Neural crest cell (in vitro differentiated cells): ENCODE data around the gene ZSCAN9. TPM values are rescaled to one million over a fixed set of nuclear protein-coding genes. Genes with fewer than 3 reads are reported as not detected.

Experiments
- DNase-seq: peaks from one replicate; pipeline ENCODE4 v3.0.0; 2021; ENCODE audit warnings: low read depth, mixed read lengths, low spot score
- H3K27ac Mint-ChIP-seq: one replicate; pipeline ENCODE4 v1.8.0; 2021; ENCODE audit warnings: mild to moderate bottlenecking, mixed read lengths; ENCODE audit not compliant: unreplicated experiment
- H3K27me3 Mint-ChIP-seq: 2 replicates; pipeline ENCODE4 v1.8.0; 2021; ENCODE audit warnings: low read depth, mild to moderate bottlenecking, mixed read lengths
- H3K36me3 Mint-ChIP-seq: 2 replicates; pipeline ENCODE4 v1.8.0; 2021; ENCODE audit warnings: low read depth, mild to moderate bottlenecking, mixed read lengths
- H3K4me1 Mint-ChIP-seq: 2 replicates; pipeline ENCODE4 v1.8.0; 2021; ENCODE audit warnings: mixed read lengths
- H3K4me3 Mint-ChIP-seq: one replicate; pipeline ENCODE4 v1.8.0; 2021; ENCODE audit warnings: mild to moderate bottlenecking, mixed read lengths
- H3K9me3 Mint-ChIP-seq: 2 replicates; pipeline ENCODE4 v1.8.0; 2021; ENCODE audit warnings: mixed read lengths
- long read RNA-seq: library from polyadenylated mRNA; unstranded; transcript quantifications from one replicate; pipeline ENCODE4 v2.0.0, GENCODE V29; 2020
- total RNA-seq: library from RNA; stranded (reverse); gene quantifications from 2 replicates; pipeline ENCODE4 v1.2.1, GENCODE V29; 2021
- TF ChIP-seq, protein P1 (sequence below): fragments of 200-600 bp; sonication (generic); conservative IDR thresholded peaks from 2 replicates; pipeline ENCODE4 v1.5.0; 2021; ENCODE audit warnings: antibody characterized with exemption, mild to moderate bottlenecking

Gene ZSCAN9
- total RNA-seq: 30.3 and 31.4 TPM in 2 replicates
- long read RNA-seq, transcript ZSCAN9-201 (4 exons, 1,621 nt): major isoform, 38 of 82 reads
- long read RNA-seq, transcript ZSCAN9-207 (4 exons, 1,601 nt): minor isoform, 15 of 82 reads
- long read RNA-seq, transcript ZSCAN9-204 (3 exons, 2,062 nt): minor isoform, 6 of 82 reads
- long read RNA-seq, partial matches to known transcripts: 10 of 82 reads
- long read RNA-seq, other reads (novel, unspliced or antisense): 9 of 82 reads

DNA sequence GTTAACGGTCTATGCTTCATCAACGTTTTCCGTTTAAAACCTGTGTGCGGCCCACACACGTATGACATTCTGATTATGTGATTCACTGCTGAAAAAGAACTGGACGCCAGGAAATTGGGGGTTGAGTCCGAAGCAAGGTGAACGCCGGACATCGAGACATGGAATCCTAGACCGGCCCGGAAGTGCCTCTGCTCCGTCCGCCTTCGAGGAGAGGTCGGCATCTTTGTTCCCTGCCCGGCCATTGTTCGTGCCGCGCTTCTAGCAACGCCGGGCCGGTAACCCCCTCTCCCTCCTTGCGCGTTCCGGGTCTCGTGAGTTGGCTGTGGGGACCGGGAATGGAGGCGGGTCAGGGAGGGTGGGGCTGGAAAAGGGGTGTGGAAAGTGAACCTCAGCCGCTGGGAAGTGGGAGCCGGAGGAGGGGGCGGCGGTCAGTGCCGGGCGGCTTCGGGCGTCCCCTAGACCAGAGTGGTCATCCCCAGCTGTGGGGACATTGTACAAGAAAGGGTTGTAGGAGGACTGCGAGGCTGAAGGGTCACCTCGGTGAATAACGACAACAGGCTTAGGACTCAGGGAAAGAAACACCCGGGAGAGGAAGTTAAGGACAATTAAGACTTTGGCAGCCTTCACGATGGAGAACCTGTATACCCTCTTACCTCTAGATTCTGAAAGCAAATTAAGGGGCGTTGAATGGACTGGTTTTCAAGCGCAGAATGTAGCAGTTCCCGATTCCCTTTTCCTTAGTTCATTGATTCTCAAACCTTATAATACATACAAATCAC lies at the start of gene ZSCAN9:
ZSCAN9 (plus strand) TSS at position 220 of the 779 bp plus-strand sequence. CDS start 1,810 bp downstream, outside the sequence.
- DNase-seq: peak; percentile 73
- no peaks in the 10 kb centered on the region for H3K9me3 Mint-ChIP-seq
- peaks cover 39% of the 10 kb centered on the region for H3K27me3 Mint-ChIP-seq
- H3K4me1 Mint-ChIP-seq: peaks cover 18% of the 10 kb centered on the region
- TF ChIP-seq, protein P1, sequence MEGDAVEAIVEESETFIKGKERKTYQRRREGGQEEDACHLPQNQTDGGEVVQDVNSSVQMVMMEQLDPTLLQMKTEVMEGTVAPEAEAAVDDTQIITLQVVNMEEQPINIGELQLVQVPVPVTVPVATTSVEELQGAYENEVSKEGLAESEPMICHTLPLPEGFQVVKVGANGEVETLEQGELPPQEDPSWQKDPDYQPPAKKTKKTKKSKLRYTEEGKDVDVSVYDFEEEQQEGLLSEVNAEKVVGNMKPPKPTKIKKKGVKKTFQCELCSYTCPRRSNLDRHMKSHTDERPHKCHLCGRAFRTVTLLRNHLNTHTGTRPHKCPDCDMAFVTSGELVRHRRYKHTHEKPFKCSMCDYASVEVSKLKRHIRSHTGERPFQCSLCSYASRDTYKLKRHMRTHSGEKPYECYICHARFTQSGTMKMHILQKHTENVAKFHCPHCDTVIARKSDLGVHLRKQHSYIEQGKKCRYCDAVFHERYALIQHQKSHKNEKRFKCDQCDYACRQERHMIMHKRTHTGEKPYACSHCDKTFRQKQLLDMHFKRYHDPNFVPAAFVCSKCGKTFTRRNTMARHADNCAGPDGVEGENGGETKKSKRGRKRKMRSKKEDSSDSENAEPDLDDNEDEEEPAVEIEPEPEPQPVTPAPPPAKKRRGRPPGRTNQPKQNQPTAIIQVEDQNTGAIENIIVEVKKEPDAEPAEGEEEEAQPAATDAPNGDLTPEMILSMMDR: no peak
- peak within 1 kb of the TSS; percentile 88 for H3K27ac Mint-ChIP-seq
- peak within 1 kb of the TSS; percentile 97 for H3K4me3 Mint-ChIP-seq
- H3K36me3 Mint-ChIP-seq: peaks cover 21% of the 10 kb centered on the region

DNA sequence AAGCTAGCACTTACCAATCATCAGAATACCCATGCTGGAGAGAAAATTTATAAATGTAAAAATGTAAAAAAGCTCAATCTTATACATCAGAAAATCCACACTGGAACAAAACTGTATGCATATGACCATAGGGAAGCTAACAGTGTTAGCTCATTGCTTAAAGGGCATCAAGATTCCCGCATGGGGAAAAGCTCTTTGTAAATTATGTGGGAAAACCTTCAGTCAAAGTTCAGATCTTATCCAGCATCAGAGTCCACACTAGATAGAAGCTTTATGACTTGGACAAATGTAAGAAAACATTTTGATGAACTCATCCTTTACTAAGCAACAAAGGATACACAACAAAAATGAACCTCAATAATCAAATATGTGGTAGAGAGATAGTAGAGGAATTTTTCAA lies 48.7 kb upstream of the ZSCAN9 start:
- peaks cover 13% of the 10 kb centered on the region for H3K27me3 Mint-ChIP-seq
- no peak overlapping the region for H3K4me3 Mint-ChIP-seq
- no peaks in the 10 kb centered on the region for H3K4me1 Mint-ChIP-seq
- TF ChIP-seq, protein P1: no peak
- peaks cover 3% of the 10 kb centered on the region for H3K36me3 Mint-ChIP-seq
- H3K9me3 Mint-ChIP-seq: peaks cover 10% of the 10 kb centered on the region
- H3K27ac Mint-ChIP-seq: no peak overlapping the region
- DNase-seq: no peak

DNA sequence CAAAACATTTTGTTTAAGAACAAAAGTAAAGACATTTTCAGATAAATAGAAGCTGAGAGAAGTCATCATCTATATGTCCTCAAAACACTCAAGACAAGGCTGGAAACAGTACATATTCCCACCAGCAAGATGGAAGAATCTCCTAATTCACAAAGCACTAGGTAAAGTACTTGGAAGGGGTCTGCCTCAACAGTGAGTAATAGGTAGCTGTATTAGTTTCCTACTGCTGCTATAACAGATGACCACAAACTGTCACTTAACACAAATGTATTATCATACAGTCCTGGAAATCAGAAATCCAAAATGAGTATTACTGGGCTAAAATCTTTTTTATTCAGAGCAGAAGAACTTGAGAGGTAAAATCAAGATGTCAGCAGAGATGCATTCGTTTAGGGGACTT lies 42.8 kb upstream of the ZSCAN9 start:
- no peak overlapping the region for H3K4me3 Mint-ChIP-seq
- no peak overlapping the region for H3K27ac Mint-ChIP-seq
- peaks cover 15% of the 10 kb centered on the region for H3K9me3 Mint-ChIP-seq
- peaks cover 5% of the 10 kb centered on the region for H3K36me3 Mint-ChIP-seq
- no peak for DNase-seq
- H3K27me3 Mint-ChIP-seq: peaks cover 27% of the 10 kb centered on the region
- TF ChIP-seq, protein P1: no peak
- H3K4me1 Mint-ChIP-seq: no peaks in the 10 kb centered on the region

DNA sequence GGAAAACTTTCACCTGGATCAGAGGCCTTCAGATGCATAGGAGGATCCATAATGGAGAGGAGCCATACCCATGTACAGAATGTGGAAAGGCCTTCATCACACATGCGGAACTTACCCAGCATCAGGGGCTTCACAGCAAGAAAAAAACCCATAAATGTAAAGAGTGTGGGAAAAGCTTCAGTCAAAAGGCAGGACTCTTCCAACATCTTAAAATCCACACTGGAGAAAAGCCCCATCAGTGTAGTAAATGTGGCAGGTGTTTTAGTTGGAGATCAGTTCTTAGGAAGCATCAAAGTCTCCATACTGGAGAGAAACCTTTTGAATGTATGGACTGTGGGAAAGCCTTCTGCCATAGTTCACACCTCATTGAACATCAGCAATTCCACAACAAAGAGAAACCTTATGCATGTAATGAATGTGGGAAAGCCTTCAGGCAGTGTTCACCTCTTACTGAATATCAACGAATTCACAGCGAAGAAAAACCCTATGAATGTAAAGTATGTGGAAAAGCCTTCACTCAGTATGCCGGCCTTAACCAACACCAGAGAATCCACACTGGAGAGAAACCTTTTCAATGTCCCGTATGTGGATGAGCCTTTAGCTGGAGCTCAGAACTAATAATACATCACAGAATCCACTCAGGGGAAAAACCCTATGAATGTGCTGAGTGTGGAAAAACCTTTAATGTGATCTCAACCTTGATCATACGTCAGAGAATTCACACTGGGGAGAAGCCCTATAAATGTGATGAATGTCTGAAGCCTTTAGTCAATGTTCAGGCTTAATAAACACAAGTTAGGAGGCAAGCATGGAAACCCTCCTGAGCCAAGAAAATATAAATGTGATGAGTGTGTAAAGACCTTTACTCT lies 36.7 kb upstream of the ZSCAN9 start:
- H3K9me3 Mint-ChIP-seq: peaks cover 30% of the 10 kb centered on the region
- H3K27me3 Mint-ChIP-seq: peaks cover 11% of the 10 kb centered on the region
- peaks cover 15% of the 10 kb centered on the region for H3K36me3 Mint-ChIP-seq
- no peak for DNase-seq
- no peaks in the 10 kb centered on the region for H3K4me1 Mint-ChIP-seq
- H3K4me3 Mint-ChIP-seq: no peak overlapping the region
- TF ChIP-seq, protein P1: no peak
- no peak overlapping the region for H3K27ac Mint-ChIP-seq

DNA sequence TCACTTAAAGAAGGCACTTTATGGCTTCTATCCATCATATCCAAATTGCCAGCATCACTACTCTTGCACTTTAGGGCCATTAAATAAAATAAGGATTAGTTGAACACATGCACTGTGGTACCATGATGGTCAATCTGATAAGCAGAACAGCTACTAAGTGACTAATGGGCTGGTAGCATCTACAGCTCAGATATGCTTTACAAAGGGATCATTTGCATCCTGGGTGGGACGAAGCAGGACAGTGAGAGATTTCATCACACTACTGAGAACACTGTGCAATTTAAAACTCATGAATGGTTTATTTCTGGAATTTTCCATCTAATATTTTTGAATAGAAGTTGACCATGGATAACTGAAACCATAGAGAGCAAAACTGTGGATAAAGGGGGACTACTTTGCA lies 25.1 kb upstream of the ZSCAN9 start:
- TF ChIP-seq, protein P1: no peak
- Mint-ChIP-seq H3K9me3 (peaks cover 15% of the 10 kb centered on the region), H3K27ac (no peak overlapping the region), H3K4me1 (no peaks in the 10 kb centered on the region), H3K27me3 (peaks cover 74% of the 10 kb centered on the region), H3K36me3 (peaks cover 5% of the 10 kb centered on the region), H3K4me3 (no peak overlapping the region)
- no peak for DNase-seq
